ENCODE measurements around the gene NMT1. TPM values are rescaled to one million over a fixed set of nuclear protein-coding genes. Genes with fewer than 3 reads are reported as not detected.
A peak's percentile ranks its signal among the peaks of the same experiment; 100 is the strongest.

NMT1 gene
- total and polyA plus RNA-seq, 2 of the 13 experiments (the other 11 are each of a cell fraction or from before 2014, with no cell fraction given), result 75.7 to 142 TPM

GRCh38 chr17:45050481-45051059 is 10.5 kb upstream of the NMT1 start (continued):
- peak; percentile 41; the same call in 1 of the 2 replicates for TF ChIP-seq SIX1 (CRISPR knock-in tag; IDR thresholded peaks at IDR 0.05; ENCODE audit: borderline replicate concordance)
- TF ChIP-seq ZC3H4 (CRISPR knock-in tag; IDR thresholded peaks at IDR 0.05; ENCODE audit: borderline replicate concordance), result no peak
- no peak for TF ChIP-seq BATF2 (CRISPR knock-in tag; IDR thresholded peaks at IDR 0.05)
- no peak for TF ChIP-seq ZNF678 (CRISPR knock-in tag; IDR thresholded peaks at IDR 0.05)
- no peak for TF ChIP-seq RNF219 (CRISPR knock-in tag; IDR thresholded peaks at IDR 0.05)
- TF ChIP-seq NFKB2 (CRISPR knock-in tag; IDR thresholded peaks at IDR 0.05; ENCODE audit: borderline replicate concordance), result no peak
- TF ChIP-seq ZBTB7B (CRISPR knock-in tag; IDR thresholded peaks at IDR 0.05), result peak; percentile 27; the same call in 1 of the 2 replicates
- TF ChIP-seq ZNF670 (CRISPR knock-in tag; IDR thresholded peaks at IDR 0.05; ENCODE audit: borderline replicate concordance), result no peak
- no peak for TF ChIP-seq ZSCAN20 (CRISPR knock-in tag; IDR thresholded peaks at IDR 0.05; ENCODE audit: borderline replicate concordance)
- 0 out of 2 replicates have a peak, but pooled peaks have one; percentile 11 for TF ChIP-seq FOXP4 (CRISPR knock-in tag; IDR thresholded peaks at IDR 0.05)
- no peak for TF ChIP-seq RFXANK (CRISPR knock-in tag; IDR thresholded peaks at IDR 0.05)
- TF ChIP-seq ZNF335 (CRISPR knock-in tag; IDR thresholded peaks at IDR 0.05), result 0 out of 2 replicates have a peak, but pooled peaks have one; percentile 50
- no peak for TF ChIP-seq CC2D1A (CRISPR knock-in tag; IDR thresholded peaks at IDR 0.05)
- TF ChIP-seq SALL2 (CRISPR knock-in tag; IDR thresholded peaks at IDR 0.05), result no peak
- TF ChIP-seq CEBPG (CRISPR knock-in tag; IDR thresholded peaks at IDR 0.05), result 0 out of 2 replicates have a peak, but pooled peaks have one; percentile 6
- TF ChIP-seq ZNF33A (CRISPR knock-in tag; IDR thresholded peaks at IDR 0.05; ENCODE audit: borderline replicate concordance), result no peak
- no peak for TF ChIP-seq SKIL (CRISPR knock-in tag; IDR thresholded peaks at IDR 0.05; ENCODE audit: borderline replicate concordance)
- no peak for TF ChIP-seq ZNF782 (CRISPR knock-in tag; IDR thresholded peaks at IDR 0.05; ENCODE audit: borderline replicate concordance)
- TF ChIP-seq MTA1 (CRISPR knock-in tag; IDR thresholded peaks at IDR 0.05; ENCODE audit: borderline replicate concordance), result no peak

Measured in HepG2 (cell line).